Measurements from ENCODE around the gene NMUR1.

NMUR1 gene

GRCh38 chr2:231547315-231548110 is 17.3 kb upstream of the NMUR1 start (continued):
- TF ChIP-seq KLF16 (tag by site-specific recombination; IDR thresholded peaks at IDR 0.05) (no peak), ZEB2 (tag by site-specific recombination; IDR thresholded peaks at IDR 0.05) (no peak), TRIM28 (IDR thresholded peaks at IDR 0.05; ENCODE audit: borderline replicate concordance, low read length) (no peak), ZBTB6 (tag by site-specific recombination; IDR thresholded peaks at IDR 0.05) (no peak), ZNF530 (tag by site-specific recombination; IDR thresholded peaks at IDR 0.05; ENCODE audit: low read depth) (0 out of 2 replicates have a peak, but pooled peaks have one; percentile 25), ZNF37A (tag by site-specific recombination; IDR thresholded peaks at IDR 0.05) (no peak), ZNF510 (tag by site-specific recombination; IDR thresholded peaks at IDR 0.05; ENCODE audit: insufficient replicate concordance) (no peak), ZNF555 (tag by site-specific recombination; conservative IDR thresholded peaks at IDR 0.05) (peak; percentile 43), KLF1 (tag by site-specific recombination; IDR thresholded peaks at IDR 0.05) (no peak), ZNF266 (tag by site-specific recombination; IDR thresholded peaks at IDR 0.05; ENCODE audit: low read depth) (0 out of 2 replicates have a peak, but pooled peaks have one; percentile 64), ZXDB (tag by site-specific recombination; IDR thresholded peaks at IDR 0.05) (no peak), ZNF473 (tag by site-specific recombination; IDR thresholded peaks at IDR 0.05) (no peak), ZNF311 (tag by site-specific recombination; IDR thresholded peaks at IDR 0.05; ENCODE audit: borderline replicate concordance) (no peak), ZNF776 (tag by site-specific recombination; IDR thresholded peaks at IDR 0.05; ENCODE audit: borderline replicate concordance) (no peak), ZNF324 (tag by site-specific recombination; IDR thresholded peaks at IDR 0.05) (no peak), MEIS1 (CRISPR knock-in tag; IDR thresholded peaks at IDR 0.05; ENCODE audit: borderline replicate concordance) (no peak), ZNF785 (tag by site-specific recombination; IDR thresholded peaks at IDR 0.05) (no peak), ZNF239 (tag by site-specific recombination; IDR thresholded peaks at IDR 0.05) (no peak), ZNF423 (tag by site-specific recombination; IDR thresholded peaks at IDR 0.05) (no peak), ZNF302 (tag by site-specific recombination; IDR thresholded peaks at IDR 0.05; ENCODE audit: low read depth) (no peak), ZNF701 (tag by site-specific recombination; IDR thresholded peaks at IDR 0.05) (no peak), ZSCAN30 (tag by site-specific recombination; IDR thresholded peaks at IDR 0.05) (no peak), ZNF791 (tag by site-specific recombination; IDR thresholded peaks at IDR 0.05) (no peak), ZNF138 (tag by site-specific recombination; IDR thresholded peaks at IDR 0.05; ENCODE audit: borderline replicate concordance) (0 out of 2 replicates have a peak, but pooled peaks have one; percentile 17), YY2 (tag by site-specific recombination; IDR thresholded peaks at IDR 0.05) (no peak)
- TF ChIP-seq, protein P1, sequence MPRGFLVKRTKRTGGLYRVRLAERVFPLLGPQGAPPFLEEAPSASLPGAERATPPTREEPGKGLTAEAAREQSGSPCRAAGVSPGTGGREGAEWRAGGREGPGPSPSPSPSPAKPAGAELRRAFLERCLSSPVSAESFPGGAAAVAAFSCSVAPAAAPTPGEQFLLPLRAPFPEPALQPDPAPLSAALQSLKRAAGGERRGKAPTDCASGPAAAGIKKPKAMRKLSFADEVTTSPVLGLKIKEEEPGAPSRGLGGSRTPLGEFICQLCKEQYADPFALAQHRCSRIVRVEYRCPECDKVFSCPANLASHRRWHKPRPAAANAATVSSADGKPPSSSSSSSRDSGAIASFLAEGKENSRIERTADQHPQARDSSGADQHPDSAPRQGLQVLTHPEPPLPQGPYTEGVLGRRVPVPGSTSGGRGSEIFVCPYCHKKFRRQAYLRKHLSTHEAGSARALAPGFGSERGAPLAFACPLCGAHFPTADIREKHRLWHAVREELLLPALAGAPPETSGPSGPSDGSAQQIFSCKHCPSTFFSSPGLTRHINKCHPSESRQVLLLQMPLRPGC (tag by site-specific recombination; IDR thresholded peaks at IDR 0.05), result no peak
- TF ChIP-seq, protein P2, sequence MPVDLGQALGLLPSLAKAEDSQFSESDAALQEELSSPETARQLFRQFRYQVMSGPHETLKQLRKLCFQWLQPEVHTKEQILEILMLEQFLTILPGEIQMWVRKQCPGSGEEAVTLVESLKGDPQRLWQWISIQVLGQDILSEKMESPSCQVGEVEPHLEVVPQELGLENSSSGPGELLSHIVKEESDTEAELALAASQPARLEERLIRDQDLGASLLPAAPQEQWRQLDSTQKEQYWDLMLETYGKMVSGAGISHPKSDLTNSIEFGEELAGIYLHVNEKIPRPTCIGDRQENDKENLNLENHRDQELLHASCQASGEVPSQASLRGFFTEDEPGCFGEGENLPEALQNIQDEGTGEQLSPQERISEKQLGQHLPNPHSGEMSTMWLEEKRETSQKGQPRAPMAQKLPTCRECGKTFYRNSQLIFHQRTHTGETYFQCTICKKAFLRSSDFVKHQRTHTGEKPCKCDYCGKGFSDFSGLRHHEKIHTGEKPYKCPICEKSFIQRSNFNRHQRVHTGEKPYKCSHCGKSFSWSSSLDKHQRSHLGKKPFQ (tag by site-specific recombination; IDR thresholded peaks at IDR 0.05), result no peak
- TF ChIP-seq, protein P3, sequence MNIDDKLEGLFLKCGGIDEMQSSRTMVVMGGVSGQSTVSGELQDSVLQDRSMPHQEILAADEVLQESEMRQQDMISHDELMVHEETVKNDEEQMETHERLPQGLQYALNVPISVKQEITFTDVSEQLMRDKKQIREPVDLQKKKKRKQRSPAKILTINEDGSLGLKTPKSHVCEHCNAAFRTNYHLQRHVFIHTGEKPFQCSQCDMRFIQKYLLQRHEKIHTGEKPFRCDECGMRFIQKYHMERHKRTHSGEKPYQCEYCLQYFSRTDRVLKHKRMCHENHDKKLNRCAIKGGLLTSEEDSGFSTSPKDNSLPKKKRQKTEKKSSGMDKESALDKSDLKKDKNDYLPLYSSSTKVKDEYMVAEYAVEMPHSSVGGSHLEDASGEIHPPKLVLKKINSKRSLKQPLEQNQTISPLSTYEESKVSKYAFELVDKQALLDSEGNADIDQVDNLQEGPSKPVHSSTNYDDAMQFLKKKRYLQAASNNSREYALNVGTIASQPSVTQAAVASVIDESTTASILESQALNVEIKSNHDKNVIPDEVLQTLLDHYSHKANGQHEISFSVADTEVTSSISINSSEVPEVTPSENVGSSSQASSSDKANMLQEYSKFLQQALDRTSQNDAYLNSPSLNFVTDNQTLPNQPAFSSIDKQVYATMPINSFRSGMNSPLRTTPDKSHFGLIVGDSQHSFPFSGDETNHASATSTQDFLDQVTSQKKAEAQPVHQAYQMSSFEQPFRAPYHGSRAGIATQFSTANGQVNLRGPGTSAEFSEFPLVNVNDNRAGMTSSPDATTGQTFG (tag by site-specific recombination; IDR thresholded peaks at IDR 0.05; ENCODE audit: borderline replicate concordance), result no peak
- TF ChIP-seq, protein P4, sequence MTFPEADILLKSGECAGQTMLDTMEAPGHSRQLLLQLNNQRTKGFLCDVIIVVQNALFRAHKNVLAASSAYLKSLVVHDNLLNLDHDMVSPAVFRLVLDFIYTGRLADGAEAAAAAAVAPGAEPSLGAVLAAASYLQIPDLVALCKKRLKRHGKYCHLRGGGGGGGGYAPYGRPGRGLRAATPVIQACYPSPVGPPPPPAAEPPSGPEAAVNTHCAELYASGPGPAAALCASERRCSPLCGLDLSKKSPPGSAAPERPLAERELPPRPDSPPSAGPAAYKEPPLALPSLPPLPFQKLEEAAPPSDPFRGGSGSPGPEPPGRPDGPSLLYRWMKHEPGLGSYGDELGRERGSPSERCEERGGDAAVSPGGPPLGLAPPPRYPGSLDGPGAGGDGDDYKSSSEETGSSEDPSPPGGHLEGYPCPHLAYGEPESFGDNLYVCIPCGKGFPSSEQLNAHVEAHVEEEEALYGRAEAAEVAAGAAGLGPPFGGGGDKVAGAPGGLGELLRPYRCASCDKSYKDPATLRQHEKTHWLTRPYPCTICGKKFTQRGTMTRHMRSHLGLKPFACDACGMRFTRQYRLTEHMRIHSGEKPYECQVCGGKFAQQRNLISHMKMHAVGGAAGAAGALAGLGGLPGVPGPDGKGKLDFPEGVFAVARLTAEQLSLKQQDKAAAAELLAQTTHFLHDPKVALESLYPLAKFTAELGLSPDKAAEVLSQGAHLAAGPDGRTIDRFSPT (tag by site-specific recombination; IDR thresholded peaks at IDR 0.05), result no peak
- TF ChIP-seq, protein P5, sequence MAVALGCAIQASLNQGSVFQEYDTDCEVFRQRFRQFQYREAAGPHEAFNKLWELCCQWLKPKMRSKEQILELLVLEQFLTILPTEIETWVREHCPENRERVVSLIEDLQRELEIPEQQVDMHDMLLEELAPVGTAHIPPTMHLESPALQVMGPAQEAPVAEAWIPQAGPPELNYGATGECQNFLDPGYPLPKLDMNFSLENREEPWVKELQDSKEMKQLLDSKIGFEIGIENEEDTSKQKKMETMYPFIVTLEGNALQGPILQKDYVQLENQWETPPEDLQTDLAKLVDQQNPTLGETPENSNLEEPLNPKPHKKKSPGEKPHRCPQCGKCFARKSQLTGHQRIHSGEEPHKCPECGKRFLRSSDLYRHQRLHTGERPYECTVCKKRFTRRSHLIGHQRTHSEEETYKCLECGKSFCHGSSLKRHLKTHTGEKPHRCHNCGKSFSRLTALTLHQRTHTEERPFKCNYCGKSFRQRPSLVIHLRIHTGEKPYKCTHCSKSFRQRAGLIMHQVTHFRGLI (tag by site-specific recombination; IDR thresholded peaks at IDR 0.05), result no peak
